GM23248 (cell line): ENCODE data around the gene KCNMA1. TPM values are rescaled to one million over a fixed set of nuclear protein-coding genes. Genes with fewer than 3 reads are reported as not detected.

Experiments used
- DNase-seq: peaks from one replicate; pipeline ENCODE4 v3.0.0-alpha.2; 2015
- H2AFZ ChIP-seq: fragments of 200-600 bp; sonication (generic); 2 replicates; pipeline ENCODE4 v1.6.1; 2016; ENCODE audit warnings: antibody characterized with exemption
- H3F3A ChIP-seq: fragments of 200-600 bp; sonication (generic); 2 replicates; pipeline ENCODE4 v1.6.1; 2016; ENCODE audit warnings: mild to moderate bottlenecking, antibody characterized with exemption, mixed run types; ENCODE audit not compliant: insufficient read depth
- H3K27ac ChIP-seq: fragments of 200-600 bp; sonication (generic); 2 replicates; pipeline ENCODE4 v1.5.1; 2016; ENCODE audit warnings: mild to moderate bottlenecking
- H3K27me3 ChIP-seq: fragments of 200-600 bp; sonication (generic); replicated peaks from 2 replicates; pipeline ENCODE4 v1.6.1; 2016; ENCODE audit warnings: mild to moderate bottlenecking; ENCODE audit not compliant: insufficient read depth
- H3K36me3 ChIP-seq: fragments of 200-600 bp; sonication (generic); 2 replicates; pipeline ENCODE4 v1.6.1; 2016; ENCODE audit warnings: low read depth, mild to moderate bottlenecking
- H3K4me1 ChIP-seq: fragments of 200-600 bp; sonication (generic); 2 replicates; pipeline ENCODE4 v1.6.1; 2016; ENCODE audit warnings: mild to moderate bottlenecking; ENCODE audit not compliant: insufficient read depth
- H3K4me2 ChIP-seq: fragments of 200-600 bp; sonication (generic); one replicate; pipeline ENCODE4 v1.6.1; 2016; ENCODE audit warnings: mild to moderate bottlenecking; ENCODE audit not compliant: unreplicated experiment
- H3K4me3 ChIP-seq: fragments of 200-600 bp; sonication (generic); 2 replicates; pipeline ENCODE4 v1.5.1; 2016; ENCODE audit warnings: mild to moderate bottlenecking
- H3K79me2 ChIP-seq: fragments of 200-600 bp; sonication (generic); 2 replicates; pipeline ENCODE4 v1.6.1; 2016; ENCODE audit warnings: mild to moderate bottlenecking; ENCODE audit not compliant: insufficient read depth
- H3K9ac ChIP-seq: fragments of 200-600 bp; sonication (generic); 2 replicates; pipeline ENCODE4 v1.6.1; 2016; ENCODE audit warnings: mild to moderate bottlenecking
- H3K9me2 ChIP-seq: fragments of 200-600 bp; sonication (generic); 2 replicates; pipeline ENCODE4 v1.6.1; 2016; ENCODE audit warnings: mixed run types, mild to moderate bottlenecking, moderate library complexity; ENCODE audit not compliant: insufficient read depth
- H3K9me3 ChIP-seq: fragments of 200-600 bp; sonication (generic); one replicate; pipeline ENCODE4 v1.6.1; 2017; ENCODE audit warnings: low read depth
- H4K20me1 ChIP-seq: fragments of 200-600 bp; sonication (generic); 2 replicates; pipeline ENCODE4 v1.6.0; 2016; ENCODE audit not compliant: insufficient read depth
- EZH2 ChIP-seq: fragments of 200-600 bp; sonication (generic); IDR thresholded peaks from 2 replicates; pipeline ENCODE4 v1.6.1; 2018; ENCODE audit warnings: antibody characterized with exemption, mild to moderate bottlenecking; ENCODE audit not compliant: insufficient read depth, poor library complexity, severe bottlenecking
- EZH2phosphoT487 ChIP-seq: fragments of 200-600 bp; sonication (generic); IDR thresholded peaks from 2 replicates; pipeline ENCODE4 v1.6.1; 2018; ENCODE audit warnings: antibody characterized with exemption, moderate library complexity, mild to moderate bottlenecking, low read depth; ENCODE audit not compliant: insufficient read depth
- WGBS, 2 experiments: methylation state at CpG; one replicate each; pipeline ENCODE4 v1.1.6; 2015 to 2017; ENCODE audit warnings: low lambda C conversion rate in 2 of 2, low coverage in 1 of 2; ENCODE audit errors: missing lambda C conversion rate in 2 of 2; 5-methylcytosine and 5-hydroxymethylcytosine counted together
- in situ Hi-C: fragments of 300-500 bp; cut with MboI; formaldehyde crosslinking; loops from 2 replicates; pipeline ENCODE4 v1.15.0; 2020
- polyA plus RNA-seq: library from polyadenylated mRNA; unstranded; fragments of >200 nt; fragmentation: Nextera tagmentation; extraction: Ambion mirVana; gene quantifications from 2 replicates; pipeline ENCODE4 v1.2.1, GENCODE V29; 2016
- total RNA-seq: library from RNA; depleted of rRNA; stranded (reverse); fragments of >200 nt; shearing (Covaris generic); gene quantifications from 2 replicates; pipeline ENCODE4 v1.2.3, GENCODE V29; 2014

The KCNMA1 gene
- total and polyA plus RNA-seq, 2 experiments from 2014 or later, result 14.2 to 25.1 TPM

DNA sequence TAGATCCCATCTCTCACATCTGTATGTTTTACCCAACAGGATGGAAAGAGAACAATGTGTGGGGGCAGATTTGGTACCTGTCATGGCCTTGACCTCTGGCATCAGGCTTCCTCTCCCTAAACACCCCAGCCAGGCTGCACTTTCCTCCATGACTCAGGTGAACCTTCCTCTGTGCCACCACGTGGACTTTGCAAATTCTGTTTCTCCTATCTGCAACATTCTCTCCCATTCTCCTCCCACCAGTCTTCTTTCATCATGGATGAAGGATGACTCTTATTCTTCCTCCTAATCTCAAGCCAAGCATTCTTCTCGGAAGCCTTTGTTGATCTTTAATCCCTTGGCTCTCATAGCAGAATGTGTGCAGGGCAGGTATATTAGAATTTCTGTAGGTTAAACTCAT, 355.4 kb downstream of the KCNMA1 start:
- H3K4me3 ChIP-seq, result no peak overlapping the region
- H3K4me2 ChIP-seq, result no peak overlapping the region
- H3K27ac ChIP-seq, result no peak overlapping the region
- no peaks in the 10 kb centered on the region for H3K9me3 ChIP-seq
- 0 out of 2 replicates have a peak, but pooled peaks cover 7% of the 10 kb centered on the region for H3F3A ChIP-seq
- no peaks in the 10 kb centered on the region for H3K36me3 ChIP-seq
- no peaks in the 10 kb centered on the region for H3K9me2 ChIP-seq
- no peak overlapping the region for H2AFZ ChIP-seq
- no peaks in the 10 kb centered on the region for H4K20me1 ChIP-seq
- 65 to 67% methylated on average over 2 of the region's 2 CpGs for WGBS, 2 experiments
- 0 out of 2 replicates have a peak, but pooled peaks cover 11% of the 10 kb centered on the region for H3K4me1 ChIP-seq
- no peak for DNase-seq
- TF ChIP-seq EZH2 (no peak), EZH2phosphoT487 (no peak)
- no peaks in the 10 kb centered on the region for H3K79me2 ChIP-seq
- H3K9ac ChIP-seq, result no peak overlapping the region
- H3K27me3 ChIP-seq, result no peaks in the 10 kb centered on the region
- in situ Hi-C loops, result no loop called here

DNA sequence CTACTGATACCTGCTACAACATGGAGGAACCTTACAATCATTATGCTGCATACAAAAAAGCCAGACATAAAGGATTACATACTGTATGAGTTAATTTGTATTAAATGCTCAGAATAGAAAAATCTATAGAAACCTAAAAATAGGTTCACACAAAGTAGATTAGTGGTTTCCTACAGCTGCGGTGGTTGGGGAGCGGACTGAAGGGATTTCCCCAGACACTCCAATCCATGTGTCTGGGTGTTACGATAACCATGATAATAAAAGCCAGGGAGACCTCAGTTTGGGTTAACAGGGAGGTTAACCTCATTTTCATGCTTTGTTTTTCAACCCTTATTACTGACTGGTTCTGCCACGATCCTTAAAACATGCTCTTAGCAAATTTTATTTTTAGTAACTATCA, 355.9 kb downstream of the KCNMA1 start:
- H2AFZ ChIP-seq, result no peak overlapping the region
- no peaks in the 10 kb centered on the region for H3K27me3 ChIP-seq
- H3K36me3 ChIP-seq, result no peaks in the 10 kb centered on the region
- H3K9ac ChIP-seq, result no peak overlapping the region
- no peak overlapping the region for H3K27ac ChIP-seq
- TF ChIP-seq EZH2phosphoT487 (no peak), EZH2 (no peak)
- H3K4me1 ChIP-seq, result 0 out of 2 replicates have a peak, but pooled peaks cover 8% of the 10 kb centered on the region
- no peaks in the 10 kb centered on the region for H3K79me2 ChIP-seq
- H3K4me3 ChIP-seq, result no peak overlapping the region
- H3K9me2 ChIP-seq, result no peaks in the 10 kb centered on the region
- WGBS, 2 experiments, result 69 to 71% methylated on average over 4 of the region's 4 CpGs
- no peak overlapping the region for H3K4me2 ChIP-seq
- no peaks in the 10 kb centered on the region for H4K20me1 ChIP-seq
- in situ Hi-C loops, result no loop called here
- 0 out of 2 replicates have a peak, but pooled peaks cover 7% of the 10 kb centered on the region for H3F3A ChIP-seq
- DNase-seq, result no peak
- no peaks in the 10 kb centered on the region for H3K9me3 ChIP-seq

DNA sequence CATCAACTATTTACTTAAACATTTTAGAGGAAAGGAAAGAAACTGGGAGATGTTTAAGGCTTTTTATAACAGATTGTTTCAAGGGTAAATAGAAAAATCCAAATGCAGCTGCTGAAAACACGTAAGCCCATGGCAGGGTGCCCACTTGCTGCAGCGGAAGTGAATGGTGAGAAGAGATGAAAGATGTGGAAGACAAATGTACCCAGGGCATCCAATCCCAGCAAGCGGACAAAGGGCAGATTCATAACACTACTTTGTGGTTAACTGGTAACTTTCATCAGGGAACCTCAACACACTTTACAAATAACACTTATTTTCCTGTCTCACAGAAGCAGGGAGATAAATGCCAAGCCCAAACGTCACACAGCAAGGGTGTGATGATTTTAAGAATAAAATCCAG, 358.4 kb downstream of the KCNMA1 start:
- H3K9me3 ChIP-seq, result no peaks in the 10 kb centered on the region
- no peak overlapping the region for H3K27ac ChIP-seq
- H3K4me3 ChIP-seq, result no peak overlapping the region
- H3K79me2 ChIP-seq, result no peaks in the 10 kb centered on the region
- no peak overlapping the region for H2AFZ ChIP-seq
- DNase-seq, result peak; percentile 61
- TF ChIP-seq EZH2phosphoT487, result no peak
- TF ChIP-seq EZH2, result no peak
- peaks cover 15% of the 10 kb centered on the region for H3K4me1 ChIP-seq
- H3K27me3 ChIP-seq, result no peaks in the 10 kb centered on the region
- no peaks in the 10 kb centered on the region for H4K20me1 ChIP-seq
- peaks cover 11% of the 10 kb centered on the region for H3F3A ChIP-seq
- H3K9ac ChIP-seq, result no peak overlapping the region
- no peaks in the 10 kb centered on the region for H3K36me3 ChIP-seq
- H3K4me2 ChIP-seq, result peak overlapping the region; percentile 10
- in situ Hi-C loops, result no loop called here
- H3K9me2 ChIP-seq, result no peaks in the 10 kb centered on the region
- WGBS, 2 experiments, result 33 to 35% methylated on average over 4 of the region's 4 CpGs

DNA sequence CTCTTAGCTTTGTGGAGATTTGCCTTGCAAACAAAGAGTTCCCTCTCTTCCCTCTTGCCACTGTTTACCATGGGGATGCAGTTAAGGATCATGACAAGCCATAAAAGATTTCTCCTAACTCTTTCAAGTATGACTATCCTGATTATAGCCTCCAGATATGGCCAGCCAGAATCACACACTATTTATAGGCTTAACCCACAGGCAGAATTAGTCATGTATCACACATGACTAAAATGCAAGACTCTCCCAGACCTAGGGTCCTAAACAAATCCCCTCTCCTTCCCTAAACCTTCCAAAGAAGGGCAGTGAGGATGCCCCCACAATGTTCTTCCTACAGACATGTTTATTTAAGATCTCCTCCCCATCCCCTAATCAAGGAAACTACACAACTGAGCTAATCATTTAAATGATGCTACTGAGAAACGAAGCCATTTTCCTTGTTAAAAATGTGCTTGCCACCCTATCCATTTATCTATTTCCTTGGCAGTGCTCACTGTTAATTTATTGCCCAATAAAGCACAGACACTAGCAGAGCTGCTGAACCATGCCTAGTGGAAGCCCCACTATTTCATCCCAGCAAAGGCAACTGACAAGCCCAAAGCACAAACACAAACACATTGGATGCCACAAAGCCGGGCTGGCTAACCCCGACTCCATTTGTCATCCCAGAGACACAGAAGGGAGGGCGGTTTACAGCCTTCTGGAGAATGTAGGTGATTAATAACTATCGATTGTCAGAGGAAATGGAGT, 363.4 kb downstream of the KCNMA1 start:
- H3F3A ChIP-seq, result peaks cover 25% of the 10 kb centered on the region
- in situ Hi-C loops, result no loop called here
- peak; percentile 84 for DNase-seq
- H4K20me1 ChIP-seq, result no peaks in the 10 kb centered on the region
- peak overlapping the region; percentile 37 for H2AFZ ChIP-seq
- WGBS, 2 experiments, result 28 to 32% methylated on average over 5 of the region's 5 CpGs
- no peaks in the 10 kb centered on the region for H3K79me2 ChIP-seq
- H3K36me3 ChIP-seq, result no peaks in the 10 kb centered on the region
- H3K9me2 ChIP-seq, result no peaks in the 10 kb centered on the region
- TF ChIP-seq EZH2phosphoT487 (no peak), EZH2 (no peak)
- H3K9ac ChIP-seq, result peak overlapping the region; percentile 44
- peak overlapping the region; percentile 62 for H3K4me2 ChIP-seq
- peak overlapping the region; percentile 81 for H3K27ac ChIP-seq
- no peaks in the 10 kb centered on the region for H3K9me3 ChIP-seq
- no peaks in the 10 kb centered on the region for H3K27me3 ChIP-seq
- H3K4me3 ChIP-seq, result peak overlapping the region; percentile 23; the same call in 1 of the 2 replicates
- peaks cover 30% of the 10 kb centered on the region for H3K4me1 ChIP-seq

DNA sequence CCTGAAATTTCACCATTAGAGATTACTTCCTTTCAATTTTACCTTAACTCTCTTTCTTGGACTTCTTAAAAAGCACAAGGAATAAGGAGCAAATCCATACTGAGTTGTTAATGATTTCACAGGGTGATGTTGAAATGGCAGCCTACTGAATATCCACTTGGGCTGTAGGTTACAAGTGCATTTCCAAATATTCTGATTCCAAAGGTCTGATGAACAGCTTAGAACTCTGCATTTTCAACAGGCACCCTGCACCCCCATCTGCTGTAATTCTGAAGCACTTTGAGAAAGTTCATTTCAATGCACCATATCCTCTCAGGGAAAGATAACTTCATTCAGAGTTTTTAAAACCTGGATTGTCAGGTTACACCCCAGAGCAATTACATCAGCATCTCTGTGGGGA, 368.4 kb downstream of the KCNMA1 start:
- in situ Hi-C loops, result no loop called here

More for the DNA sequence above, 368.4 kb downstream of the KCNMA1 start:
- Histone ChIP-seq H3K79me2 (no peaks in the 10 kb centered on the region), H2AFZ (no peak overlapping the region), H3K4me3 (no peak overlapping the region), H3K9me2 (no peaks in the 10 kb centered on the region), H3K27ac (no peak overlapping the region), H3K9ac (no peak overlapping the region), H3K9me3 (no peaks in the 10 kb centered on the region), H3F3A (peaks cover 14% of the 10 kb centered on the region), H4K20me1 (no peaks in the 10 kb centered on the region), H3K27me3 (no peaks in the 10 kb centered on the region), H3K4me2 (no peak overlapping the region), H3K36me3 (no peaks in the 10 kb centered on the region), H3K4me1 (peaks cover 17% of the 10 kb centered on the region)
- DNase-seq, result no peak
- TF ChIP-seq EZH2 (no peak), EZH2phosphoT487 (no peak)
